Trophoblast cell (in vitro differentiated cells and primary cell): ENCODE measurements around the gene C20orf202.

ENCODE experiments used
- DNase-seq, 2 donors: peaks; one replicate each; pipeline ENCODE4 v3.0.0-alpha.2; 2016
- H2AFZ ChIP-seq: 2 replicates; pipeline ENCODE4 v1.6.1; 2013; ENCODE audit warnings: low read length, moderate library complexity, mild to moderate bottlenecking; ENCODE audit not compliant: insufficient read depth, poor library complexity
- H2AK5ac ChIP-seq: 2 replicates; pipeline ENCODE4 v1.6.1; 2013; ENCODE audit warnings: mild to moderate bottlenecking, low read length
- H2BK120ac ChIP-seq: 2 replicates; pipeline ENCODE4 v1.6.1; 2013; ENCODE audit warnings: low read length, mild to moderate bottlenecking, moderate library complexity; ENCODE audit not compliant: insufficient read depth, poor library complexity
- H2BK12ac ChIP-seq: 2 replicates; pipeline ENCODE4 v1.6.1; 2013; ENCODE audit warnings: mild to moderate bottlenecking, low read length, moderate library complexity
- H2BK5ac ChIP-seq: 2 replicates; pipeline ENCODE4 v1.6.1; 2013; ENCODE audit warnings: low read length, low read depth, moderate library complexity, mild to moderate bottlenecking; ENCODE audit not compliant: poor library complexity
- H3K14ac ChIP-seq: 2 replicates; pipeline ENCODE4 v1.6.1; 2013; ENCODE audit warnings: mild to moderate bottlenecking, low read length
- H3K18ac ChIP-seq: 2 replicates; pipeline ENCODE4 v1.6.1; 2013; ENCODE audit warnings: mild to moderate bottlenecking, low read length
- H3K23ac ChIP-seq: 2 replicates; pipeline ENCODE4 v1.6.1; 2013; ENCODE audit warnings: low read length
- H3K27ac ChIP-seq: 2 replicates; pipeline ENCODE4 v1.5.1; 2013; ENCODE audit warnings: low read depth, mild to moderate bottlenecking, inconsistent platforms, low read length, moderate library complexity
- H3K27me3 ChIP-seq: 2 replicates; pipeline ENCODE4 v1.6.1; 2013; ENCODE audit warnings: inconsistent platforms, mild to moderate bottlenecking, low read length, moderate library complexity; ENCODE audit not compliant: insufficient read depth
- H3K36me3 ChIP-seq, 2 experiments: 1 replicate in 1 of 2; 2 replicates in 1 of 2; pipeline ENCODE4 v1.6.1; 2013; ENCODE audit warnings: low read length in 2 of 2, mild to moderate bottlenecking in 2 of 2, moderate library complexity in 1 of 2; ENCODE audit not compliant: insufficient read depth in 2 of 2, control insufficient read depth in 1 of 2
- H3K4ac ChIP-seq: 2 replicates; pipeline ENCODE4 v1.6.1; 2013; ENCODE audit warnings: low read depth, mild to moderate bottlenecking, low read length, moderate library complexity
- H3K4me1 ChIP-seq, 2 experiments: 1 replicate in 1 of 2; 2 replicates in 1 of 2; pipeline ENCODE4 v1.6.1; 2013; ENCODE audit warnings: low read length in 2 of 2, mild to moderate bottlenecking in 2 of 2, moderate library complexity in 1 of 2; ENCODE audit not compliant: insufficient read depth in 2 of 2, control insufficient read depth in 1 of 2
- H3K4me2 ChIP-seq: 2 replicates; pipeline ENCODE4 v1.6.1; 2013; ENCODE audit warnings: inconsistent platforms, mild to moderate bottlenecking, low read length, moderate library complexity
- H3K4me3 ChIP-seq: 2 replicates; pipeline ENCODE4 v1.5.1; 2013; ENCODE audit warnings: mild to moderate bottlenecking, low read depth, low read length, inconsistent platforms
- H3K79me1 ChIP-seq: one replicate; pipeline ENCODE4 v1.6.1; 2013; ENCODE audit warnings: low read length
- H3K79me2 ChIP-seq: 2 replicates; pipeline ENCODE4 v1.6.1; 2013; ENCODE audit warnings: low read length, mild to moderate bottlenecking; ENCODE audit not compliant: control insufficient read depth, insufficient read depth, poor library complexity
- H3K9ac ChIP-seq: 2 replicates; pipeline ENCODE4 v1.6.1; 2013; ENCODE audit warnings: mild to moderate bottlenecking, low read length
- H3K9me3 ChIP-seq: 2 replicates; pipeline ENCODE4 v1.6.1; 2013; ENCODE audit warnings: low read depth, mild to moderate bottlenecking, control low read depth, inconsistent platforms, low read length; ENCODE audit not compliant: insufficient read depth
- H4K12ac ChIP-seq: 2 replicates; pipeline ENCODE4 v1.6.1; 2013; ENCODE audit warnings: low read depth, mild to moderate bottlenecking, low read length, moderate library complexity
- H4K8ac ChIP-seq: 2 replicates; pipeline ENCODE4 v1.6.1; 2013; ENCODE audit warnings: low read depth, mild to moderate bottlenecking, low read length, moderate library complexity
- H4K91ac ChIP-seq: one replicate; pipeline ENCODE4 v1.6.1; 2013; ENCODE audit warnings: low read depth, mild to moderate bottlenecking, low read length, moderate library complexity
- WGBS: extraction: QIAGEN DNeasy Blood & Tissue Kit; methylation state at CpG from one replicate; pipeline ENCODE4 v1.1.7; 2013; ENCODE audit warnings: missing lambda C conversion rate; ENCODE audit not compliant: insufficient read length, insufficient coverage; ENCODE audit errors: extremely low coverage; 5-methylcytosine and 5-hydroxymethylcytosine counted together

The C20orf202 gene

GRCh38 chr20:1195226-1195625, 8.0 kb upstream of the C20orf202 start:
- WGBS = no CpG with 5 or more reads among the region's 1 CpG
- Histone ChIP-seq H2BK5ac (no peak overlapping the region), H2AFZ (no peak overlapping the region), H3K18ac (no peak overlapping the region), H3K36me3 (no peaks in the 10 kb centered on the region), H4K91ac (no peak overlapping the region), H3K4me3 (no peak overlapping the region), H2BK120ac (no peak overlapping the region), H3K14ac (no peak overlapping the region), H3K9ac (no peak overlapping the region), H3K4ac (no peak overlapping the region), H3K4me2 (no peak overlapping the region), H4K12ac (no peak overlapping the region), H3K23ac (no peak overlapping the region), H3K27me3 (no peaks in the 10 kb centered on the region), H3K9me3 (no peaks in the 10 kb centered on the region), H3K79me1 (no peaks in the 10 kb centered on the region), H4K8ac (no peak overlapping the region), H2BK12ac (no peak overlapping the region), H3K79me2 (no peaks in the 10 kb centered on the region), H3K27ac (no peak overlapping the region), H3K4me1 (no peaks in the 10 kb centered on the region), H2AK5ac (no peak overlapping the region)
- DNase-seq = no peak

GRCh38 chr20:1196634-1197033, 6.6 kb upstream of the C20orf202 start:
- no peak overlapping the region for H3K4me2 ChIP-seq
- H2AFZ ChIP-seq = no peak overlapping the region
- no CpG with 5 or more reads among the region's 2 CpGs for WGBS
- H3K27me3 ChIP-seq = no peaks in the 10 kb centered on the region
- no peak overlapping the region for H3K4me3 ChIP-seq
- H3K4me1 ChIP-seq = no peaks in the 10 kb centered on the region
- no peak overlapping the region for H3K4ac ChIP-seq
- H2AK5ac ChIP-seq = no peak overlapping the region
- no peak overlapping the region for H2BK120ac ChIP-seq
- no peak overlapping the region for H3K9ac ChIP-seq
- no peak overlapping the region for H4K91ac ChIP-seq
- H3K9me3 ChIP-seq = no peaks in the 10 kb centered on the region
- no peak for DNase-seq
- no peak overlapping the region for H4K12ac ChIP-seq
- no peak overlapping the region for H3K14ac ChIP-seq
- H2BK12ac ChIP-seq = no peak overlapping the region
- H4K8ac ChIP-seq = no peak overlapping the region
- H3K36me3 ChIP-seq = no peaks in the 10 kb centered on the region
- H3K27ac ChIP-seq = no peak overlapping the region
- H3K79me2 ChIP-seq = no peaks in the 10 kb centered on the region
- H3K23ac ChIP-seq = no peak overlapping the region
- H3K79me1 ChIP-seq = no peaks in the 10 kb centered on the region
- H2BK5ac ChIP-seq = no peak overlapping the region
- no peak overlapping the region for H3K18ac ChIP-seq

- Histone ChIP-seq H3K36me3 (no peaks in the 10 kb centered on the region), H2AK5ac (no peak overlapping the region), H2AFZ (no peak overlapping the region), H2BK5ac (no peak overlapping the region), H3K79me2 (no peaks in the 10 kb centered on the region), H4K91ac (no peak overlapping the region), H3K4me1 (no peaks in the 10 kb centered on the region), H3K27me3 (no peaks in the 10 kb centered on the region), H4K8ac (no peak overlapping the region), H3K27ac (no peak overlapping the region), H3K18ac (no peak overlapping the region), H2BK12ac (no peak overlapping the region), H3K4me3 (no peak overlapping the region), H3K23ac (no peak overlapping the region), H3K14ac (no peak overlapping the region), H3K79me1 (no peaks in the 10 kb centered on the region), H3K4ac (no peak overlapping the region), H2BK120ac (no peak overlapping the region), H4K12ac (no peak overlapping the region), H3K9me3 (no peaks in the 10 kb centered on the region), H3K4me2 (no peak overlapping the region), H3K9ac (peak overlapping the region; percentile 69)
- no CpG with 5 or more reads among the region's 7 CpGs for WGBS
- DNase-seq = no peak
Observed at GRCh38 chr20:1197801-1198200, 5.5 kb upstream of the C20orf202 start.

GRCh38 chr20:1198751-1199150, 4.5 kb upstream of the C20orf202 start:
- Histone ChIP-seq H3K9me3 (no peaks in the 10 kb centered on the region), H2BK120ac (no peak overlapping the region), H3K14ac (no peak overlapping the region), H2BK5ac (no peak overlapping the region), H3K4me1 (no peaks in the 10 kb centered on the region), H3K23ac (no peak overlapping the region), H2BK12ac (no peak overlapping the region), H3K18ac (no peak overlapping the region), H2AK5ac (no peak overlapping the region), H4K12ac (no peak overlapping the region), H3K36me3 (no peaks in the 10 kb centered on the region), H2AFZ (no peak overlapping the region), H3K9ac (no peak overlapping the region), H4K8ac (no peak overlapping the region), H3K27ac (no peak overlapping the region), H3K79me2 (no peaks in the 10 kb centered on the region), H3K4ac (no peak overlapping the region), H4K91ac (no peak overlapping the region), H3K27me3 (no peaks in the 10 kb centered on the region), H3K4me3 (no peak overlapping the region), H3K79me1 (no peaks in the 10 kb centered on the region), H3K4me2 (no peak overlapping the region)
- no CpG with 5 or more reads among the region's 5 CpGs for WGBS
- no peak for DNase-seq
